ENCODE measurements around the gene RAPGEF6.
"Not testable (repeated sequence)": the region's sequence is repeated elsewhere in the genome, so short reads cannot be mapped to it uniquely, and the experiment has no call there.

RAPGEF6 gene

DNA sequence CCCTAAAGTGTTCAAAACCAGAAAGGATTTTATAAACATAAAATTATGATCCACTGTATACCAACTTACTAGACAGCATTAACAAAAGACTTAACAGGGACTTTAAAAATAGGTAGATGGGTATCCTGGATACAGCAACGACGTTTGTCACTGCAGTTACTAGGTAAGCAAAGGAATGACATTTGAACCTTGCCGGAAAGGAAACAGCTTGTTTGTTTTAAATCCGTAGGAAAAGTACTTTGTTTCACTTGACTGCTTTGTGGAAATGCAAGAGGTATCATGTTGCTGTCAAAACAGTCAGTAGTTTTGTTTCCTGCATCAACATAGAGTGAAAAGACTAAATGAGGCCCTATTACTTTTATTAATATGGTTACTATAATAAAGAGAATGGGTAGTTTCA is 248.2 kb downstream of the RAPGEF6 start:
- no peak for TF ChIP-seq JUND (IDR thresholded peaks at IDR 0.05; ENCODE audit: low read depth)
- DNase-seq (ENCODE audit: low read depth in 1 of 2, low spot score in 1 of 2): peak in 1 of 2 experiments; percentile 50
- in situ Hi-C loops (cut with HindIII; ENCODE audit: low pct_unique_long_range_greater_than_20kb, low sequenced_read_pairs): no loop called here

DNA sequence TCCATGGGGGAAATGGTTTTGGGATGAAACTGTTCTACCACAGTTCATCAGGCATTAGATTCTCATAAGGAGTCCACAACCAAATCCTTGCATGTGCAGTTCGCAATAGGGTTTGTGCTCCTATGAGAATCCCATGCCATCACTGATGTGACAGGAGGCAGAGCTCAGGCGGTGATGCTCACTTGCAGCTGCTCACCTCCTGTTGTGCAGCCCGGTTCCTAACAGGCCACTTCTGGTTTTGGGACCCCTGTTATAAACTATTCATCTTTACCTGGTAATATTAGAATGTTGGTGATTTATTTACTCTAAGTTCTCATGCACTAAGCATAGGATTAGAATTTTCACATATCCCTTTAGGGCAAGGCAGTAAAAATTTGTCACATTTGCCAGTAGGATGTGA is 248.9 kb downstream of the RAPGEF6 start:
- DNase-seq (ENCODE audit: low read depth in 1 of 2, low spot score in 1 of 2): no peak
- in situ Hi-C loops (cut with HindIII; ENCODE audit: low pct_unique_long_range_greater_than_20kb, low sequenced_read_pairs): no loop called here
- TF ChIP-seq JUND (IDR thresholded peaks at IDR 0.05; ENCODE audit: low read depth): no peak

GRCh38 chr5:131384616-131385214 is 250.3 kb downstream of the RAPGEF6 start:
- no peak for DNase-seq (ENCODE audit: low read depth in 1 of 2, low spot score in 1 of 2)
- in situ Hi-C loops (cut with HindIII; ENCODE audit: low pct_unique_long_range_greater_than_20kb, low sequenced_read_pairs): no loop called here
- TF ChIP-seq JUND (IDR thresholded peaks at IDR 0.05; ENCODE audit: low read depth): no peak

- in situ Hi-C loops (cut with HindIII; ENCODE audit: low pct_unique_long_range_greater_than_20kb, low sequenced_read_pairs): no loop called here
- no peak for DNase-seq (ENCODE audit: low read depth in 1 of 2, low spot score in 1 of 2)
- TF ChIP-seq JUND (IDR thresholded peaks at IDR 0.05; ENCODE audit: low read depth): no peak
These were observed 250.9 kb downstream of the RAPGEF6 start for GRCh38 chr5:131384173-131384572.

DNA sequence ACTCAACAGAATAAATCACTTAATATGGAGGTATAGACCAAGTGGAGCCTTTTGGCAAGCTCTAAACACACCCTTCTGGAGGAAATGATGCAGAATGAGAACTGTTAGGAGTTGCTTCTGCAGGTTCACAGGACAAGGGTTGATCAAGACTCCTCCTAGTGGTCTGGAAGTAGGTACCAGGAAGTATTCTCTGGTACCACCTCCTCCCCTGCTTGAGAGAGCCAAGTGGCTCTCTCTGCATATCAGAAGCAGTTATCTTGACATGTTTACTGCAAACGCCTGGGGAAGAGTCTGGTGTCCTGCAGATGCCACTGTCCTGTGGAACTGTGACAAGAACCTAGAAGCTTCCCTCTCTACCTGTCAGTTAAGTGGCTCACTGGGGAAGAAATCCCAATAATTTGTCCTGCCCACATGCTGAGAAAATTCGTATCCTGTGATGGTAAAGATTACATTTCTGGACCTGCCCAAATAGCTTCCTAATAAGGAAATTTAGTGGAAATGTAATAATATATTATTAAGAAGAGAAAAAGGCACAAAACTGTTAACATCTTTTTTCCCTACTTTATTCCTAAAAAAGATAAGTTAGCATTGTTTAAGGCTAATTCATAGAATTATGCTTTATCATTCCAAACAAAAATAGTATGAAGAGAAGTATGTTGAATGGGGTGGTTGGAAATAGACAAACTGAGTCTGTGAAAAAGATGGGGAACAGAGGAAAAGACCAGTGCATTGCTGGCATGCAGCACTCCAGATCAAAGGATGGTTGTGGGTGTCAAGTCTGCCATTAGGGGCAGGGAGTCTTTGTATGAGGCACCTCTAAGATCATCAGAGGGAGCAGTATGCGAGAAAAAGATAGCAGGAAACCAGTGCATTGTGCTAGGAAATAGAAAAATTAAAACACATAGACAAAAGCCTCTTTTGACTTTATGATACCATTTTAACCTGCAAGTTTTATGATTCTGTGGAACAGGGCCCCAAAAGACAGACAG is 252.3 kb downstream of the RAPGEF6 start:
- DNase-seq (ENCODE audit: low read depth in 1 of 2, low spot score in 1 of 2): peak; percentile 27 to 81
- TF ChIP-seq JUND (IDR thresholded peaks at IDR 0.05; ENCODE audit: low read depth): no peak
- in situ Hi-C loops (cut with HindIII; ENCODE audit: low pct_unique_long_range_greater_than_20kb, low sequenced_read_pairs): no loop called here

DNA sequence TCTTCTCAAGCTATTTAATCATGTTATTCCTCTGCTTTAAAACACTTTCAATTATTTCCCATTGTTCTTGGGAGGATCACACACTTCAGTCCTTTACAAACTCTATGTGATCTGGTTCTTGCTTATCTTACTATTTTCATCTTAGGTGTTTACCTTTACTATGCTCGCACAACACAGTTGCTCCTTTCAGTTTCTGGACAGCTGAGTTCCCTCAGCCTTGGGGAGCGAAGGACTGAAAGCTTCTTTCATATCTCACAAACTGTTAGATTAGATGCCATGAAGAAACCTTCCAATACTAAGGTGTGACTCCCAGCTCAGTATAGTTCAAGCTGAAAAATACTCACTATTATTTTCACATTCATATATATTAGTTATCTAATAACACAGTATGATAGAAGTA is 253.3 kb downstream of the RAPGEF6 start:
- DNase-seq (ENCODE audit: low read depth in 1 of 2, low spot score in 1 of 2): no peak
- in situ Hi-C loops (cut with HindIII; ENCODE audit: low pct_unique_long_range_greater_than_20kb, low sequenced_read_pairs): no loop called here
- no peak for TF ChIP-seq JUND (IDR thresholded peaks at IDR 0.05; ENCODE audit: low read depth)

DNA sequence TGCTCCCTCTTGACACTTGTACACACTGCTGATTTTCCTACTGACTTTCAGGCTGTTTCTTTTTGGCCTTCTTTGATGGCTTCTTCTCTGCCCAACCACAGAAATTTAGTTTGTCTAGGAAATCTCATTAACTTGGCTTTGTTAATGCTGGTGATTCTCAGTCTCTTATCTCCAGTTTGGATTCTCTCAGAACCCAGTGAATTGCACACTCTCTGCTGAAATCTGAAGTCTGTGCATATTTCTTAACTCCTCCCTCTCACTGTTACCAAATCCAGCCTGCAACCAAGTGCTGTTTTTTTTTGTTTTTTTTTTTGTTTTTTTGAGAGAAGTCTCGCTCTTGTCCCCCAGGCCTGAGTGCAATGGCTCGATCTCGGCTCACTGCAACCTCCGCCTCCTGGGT is 254.0 kb downstream of the RAPGEF6 start:
- in situ Hi-C loops (cut with HindIII; ENCODE audit: low pct_unique_long_range_greater_than_20kb, low sequenced_read_pairs): no loop called here
- TF ChIP-seq JUND (IDR thresholded peaks at IDR 0.05; ENCODE audit: low read depth): no peak
- no peak for DNase-seq (ENCODE audit: low read depth in 1 of 2, low spot score in 1 of 2)

DNA sequence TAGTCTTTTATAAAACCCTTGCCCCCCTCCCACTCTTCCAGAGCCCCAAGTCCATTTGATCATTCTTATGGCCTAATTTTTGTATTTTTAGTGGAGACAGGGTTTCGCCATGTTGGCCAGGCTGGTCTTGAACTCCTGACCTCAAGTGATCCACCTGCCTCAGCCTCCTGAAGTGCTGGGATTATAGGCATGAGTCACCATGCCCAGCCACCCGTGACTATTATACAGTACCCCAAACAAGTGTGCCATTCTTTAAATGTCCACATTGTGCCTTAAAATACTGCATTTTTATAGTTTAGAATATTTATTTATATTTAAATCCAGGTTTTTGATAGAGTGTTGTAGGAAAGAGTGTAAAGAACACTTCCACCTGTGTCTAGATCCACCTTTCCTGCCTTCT is 254.8 kb downstream of the RAPGEF6 start:
- in situ Hi-C loops (cut with HindIII; ENCODE audit: low pct_unique_long_range_greater_than_20kb, low sequenced_read_pairs); DNase-seq (ENCODE audit: low read depth in 1 of 2, low spot score in 1 of 2): not testable (repeated sequence)

DNA sequence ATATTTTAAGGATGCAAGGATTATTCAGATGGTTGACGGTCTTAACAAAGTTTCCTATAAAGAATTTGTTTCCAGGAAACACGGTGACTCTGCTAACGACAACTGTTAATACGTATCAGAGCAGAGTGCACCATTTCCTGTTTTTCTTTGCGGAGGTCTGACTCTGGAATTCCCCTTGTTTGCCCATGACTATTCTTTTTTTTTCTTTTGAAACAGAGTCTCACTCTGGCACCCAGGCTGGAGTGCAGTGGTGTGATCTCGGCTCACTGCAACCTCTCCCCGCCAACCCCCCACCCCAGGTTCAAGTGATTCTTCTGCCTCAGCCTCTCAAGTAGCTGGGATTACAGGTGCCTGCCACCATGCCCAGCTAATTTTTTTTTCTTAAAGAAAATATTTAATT is 255.3 kb downstream of the RAPGEF6 start:
- in situ Hi-C loops (cut with HindIII; ENCODE audit: low pct_unique_long_range_greater_than_20kb, low sequenced_read_pairs): no loop called here
- no peak for TF ChIP-seq JUND (IDR thresholded peaks at IDR 0.05; ENCODE audit: low read depth)
- DNase-seq (ENCODE audit: low read depth in 1 of 2, low spot score in 1 of 2): no peak

- TF ChIP-seq JUND (IDR thresholded peaks at IDR 0.05; ENCODE audit: low read depth): no peak
- in situ Hi-C loops (cut with HindIII; ENCODE audit: low pct_unique_long_range_greater_than_20kb, low sequenced_read_pairs): no loop called here
- DNase-seq (ENCODE audit: low read depth in 1 of 2, low spot score in 1 of 2): no peak
These were observed 256.1 kb downstream of the RAPGEF6 start for GRCh38 chr5:131378721-131379541.

GRCh38 chr5:131377785-131378325 is 257.2 kb downstream of the RAPGEF6 start:
- no peak for TF ChIP-seq JUND (IDR thresholded peaks at IDR 0.05; ENCODE audit: low read depth)
- no peak for DNase-seq (ENCODE audit: low read depth in 1 of 2, low spot score in 1 of 2)
- in situ Hi-C loops (cut with HindIII; ENCODE audit: low pct_unique_long_range_greater_than_20kb, low sequenced_read_pairs): no loop called here

DNA sequence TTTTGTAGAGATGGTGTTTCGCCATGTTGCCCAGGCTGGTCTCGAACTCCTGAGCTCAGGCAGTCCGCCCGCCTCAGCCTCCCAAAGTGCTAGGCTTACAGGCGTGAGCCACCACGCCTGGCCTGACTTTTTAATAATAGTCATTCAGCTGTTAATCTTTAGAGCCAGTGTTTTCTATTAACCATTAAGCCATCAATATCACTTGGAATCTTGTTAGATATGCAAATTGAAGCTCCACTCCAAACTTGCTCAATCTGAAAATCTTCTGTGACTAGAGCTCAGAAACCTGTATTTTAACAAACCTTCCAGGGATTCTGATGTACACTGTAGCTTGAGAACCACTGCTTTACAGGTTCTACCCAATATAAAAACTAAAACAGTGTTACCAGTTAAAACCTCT is 257.7 kb downstream of the RAPGEF6 start:
- no peak for TF ChIP-seq JUND (IDR thresholded peaks at IDR 0.05; ENCODE audit: low read depth)
- in situ Hi-C loops (cut with HindIII; ENCODE audit: low pct_unique_long_range_greater_than_20kb, low sequenced_read_pairs): no loop called here
- DNase-seq (ENCODE audit: low read depth in 1 of 2, low spot score in 1 of 2): no peak

Data from T47D (cell line).